ENCODE data around the gene ADGRL1. TPM values are rescaled to one million over a fixed set of nuclear protein-coding genes. Genes with fewer than 3 reads are reported as not detected.

The ADGRL1 gene
- total RNA-seq, 1 experiment from 2014 or later: 9.7 TPM

DNA sequence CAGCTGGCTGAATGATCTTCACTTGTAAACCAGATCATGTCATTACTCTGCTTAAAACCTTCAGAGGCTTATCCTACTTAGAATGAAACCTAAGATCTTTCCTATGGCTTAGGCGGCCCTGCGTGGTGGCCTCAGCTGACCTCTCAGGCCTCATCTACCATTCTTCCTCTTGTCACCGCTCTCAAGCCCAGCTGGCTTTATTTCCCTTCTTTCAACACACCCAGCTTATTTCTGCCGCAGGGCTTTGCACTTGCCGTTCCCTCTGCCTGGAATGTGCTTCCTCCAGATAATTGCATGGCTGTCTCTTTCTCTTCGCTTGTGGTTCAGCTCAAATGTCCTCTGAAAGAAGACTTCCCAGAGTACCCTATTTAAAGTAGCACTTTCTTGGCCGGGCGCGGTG, 66.0 kb downstream of the ADGRL1 start:
- no peak overlapping the region for H3K4me3 ChIP-seq
- H3K36me3 ChIP-seq: no peaks in the 10 kb centered on the region
- no peaks in the 10 kb centered on the region for H3K27me3 ChIP-seq
- DNase-seq: no peak
- H3K9me3 ChIP-seq: no peaks in the 10 kb centered on the region

DNA sequence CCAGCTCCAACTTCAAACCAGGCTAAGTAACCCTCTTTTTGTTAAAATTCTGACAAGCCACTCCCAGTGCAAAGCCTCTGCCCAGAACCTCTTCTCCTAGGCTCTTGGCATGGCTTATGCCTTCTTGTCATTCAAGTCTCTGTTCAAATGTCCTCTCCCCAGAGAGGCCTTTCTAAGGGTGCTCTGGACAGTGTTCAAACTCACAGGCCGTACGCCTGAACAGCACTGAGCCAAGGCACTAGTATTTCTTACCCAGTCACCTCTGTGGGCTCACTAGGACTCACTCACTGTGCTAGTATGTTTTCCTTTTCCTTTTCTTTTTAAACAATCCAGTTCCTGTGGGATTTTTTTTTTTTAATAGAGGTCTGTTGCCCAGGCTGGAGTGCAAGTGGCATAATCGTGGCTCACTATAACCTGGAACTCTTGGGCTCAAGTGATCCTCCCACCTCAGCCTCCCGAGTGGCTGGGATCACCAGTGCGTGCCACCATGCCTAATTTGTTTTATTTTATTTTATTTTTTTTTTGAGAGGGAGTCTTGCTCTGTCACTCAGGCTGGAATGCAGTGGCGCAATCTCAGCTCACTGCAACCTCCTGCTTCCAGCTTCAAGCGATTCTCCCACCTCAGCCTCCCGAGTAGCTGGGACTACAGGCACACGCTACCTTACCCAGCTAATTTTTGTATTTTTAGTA, 67.2 kb downstream of the ADGRL1 start:
- Histone ChIP-seq H3K9me3 (no peaks in the 10 kb centered on the region), H3K36me3 (peaks cover 8% of the 10 kb centered on the region), H3K27me3 (no peaks in the 10 kb centered on the region), H3K4me3 (no peak overlapping the region)
- no peak for DNase-seq

DNA sequence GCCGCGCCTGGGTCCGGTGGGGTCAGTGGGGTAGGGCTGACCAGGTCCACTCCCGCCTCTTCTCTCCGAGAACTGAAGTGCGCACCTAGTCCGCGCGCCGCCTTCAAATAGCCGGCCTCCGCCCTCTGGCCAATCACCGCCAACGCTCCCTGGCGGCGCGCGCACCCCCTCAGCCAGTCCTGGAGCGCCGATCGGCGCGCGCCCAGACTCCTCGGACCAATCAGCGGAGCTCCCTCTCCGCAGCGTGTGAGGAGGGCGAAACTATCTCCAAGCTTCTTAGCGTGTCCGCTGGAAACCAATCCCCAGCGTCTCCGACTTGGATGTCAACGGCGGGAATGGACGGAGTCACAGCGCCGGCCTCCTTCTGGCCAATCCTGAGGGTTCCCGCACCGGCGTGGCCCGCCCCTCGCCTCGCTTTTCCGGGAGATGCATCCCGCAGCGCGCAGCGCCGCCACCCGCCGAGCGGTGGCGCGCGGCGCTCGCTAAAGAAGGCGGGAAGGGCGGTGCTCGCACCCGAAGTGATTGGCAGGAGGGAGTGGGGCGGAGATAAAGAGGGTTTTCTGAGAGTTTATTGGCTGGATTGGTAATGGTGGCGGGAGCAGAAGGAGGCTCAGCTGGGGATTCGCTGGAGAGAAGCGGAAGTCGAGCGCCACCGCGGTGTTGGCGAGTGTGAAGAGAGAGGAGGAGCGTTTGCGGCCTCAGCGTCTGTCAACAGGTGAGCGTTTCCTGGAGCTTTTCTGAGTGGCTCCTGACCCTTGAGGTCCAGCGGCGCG, 69.3 kb downstream of the ADGRL1 start, which contains the start of gene ASF1B:
TSS of gene ASF1B (minus strand) at position 81 of the 773 bp plus-strand sequence. CDS start 133 bp downstream, outside the sequence.
- H3K27me3 ChIP-seq: no peaks in the 10 kb centered on the region
- DNase-seq: peak; percentile 100
- peaks cover 17% of the 10 kb centered on the region for H3K36me3 ChIP-seq
- no peaks in the 10 kb centered on the region for H3K9me3 ChIP-seq
- peak within 1 kb of the TSS; percentile 91 for H3K4me3 ChIP-seq

DNA sequence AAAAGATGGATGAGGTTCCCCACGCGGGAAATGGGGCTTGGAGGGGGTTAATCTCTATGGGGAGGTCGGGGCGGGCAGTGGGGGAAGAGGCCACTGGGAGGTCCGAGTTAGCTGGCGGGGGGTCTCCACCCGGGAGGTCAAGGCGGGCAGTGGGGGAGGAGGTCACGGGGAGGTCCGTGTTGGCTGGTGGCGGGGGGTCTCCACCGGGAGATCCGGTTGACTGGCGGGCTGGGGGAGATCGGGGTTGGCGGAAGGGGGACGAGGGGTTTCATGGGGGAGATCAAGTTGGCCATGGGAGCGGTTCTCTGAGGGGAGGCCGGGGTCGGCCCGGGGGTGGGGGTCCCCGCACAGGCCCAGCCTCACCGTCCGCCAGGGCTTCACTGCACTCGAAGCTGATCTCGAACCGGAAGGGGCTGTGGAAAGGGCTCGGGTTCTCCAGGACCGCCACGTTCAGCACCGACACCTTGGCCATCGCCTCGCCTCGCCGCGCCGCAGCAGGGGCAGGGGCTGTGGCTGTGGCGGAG, 69.9 kb downstream of the ADGRL1 start:
- Histone ChIP-seq H3K4me3 (peak overlapping the region; percentile 91), H3K9me3 (no peaks in the 10 kb centered on the region), H3K36me3 (peaks cover 17% of the 10 kb centered on the region), H3K27me3 (no peaks in the 10 kb centered on the region)
- no peak for DNase-seq

DNA sequence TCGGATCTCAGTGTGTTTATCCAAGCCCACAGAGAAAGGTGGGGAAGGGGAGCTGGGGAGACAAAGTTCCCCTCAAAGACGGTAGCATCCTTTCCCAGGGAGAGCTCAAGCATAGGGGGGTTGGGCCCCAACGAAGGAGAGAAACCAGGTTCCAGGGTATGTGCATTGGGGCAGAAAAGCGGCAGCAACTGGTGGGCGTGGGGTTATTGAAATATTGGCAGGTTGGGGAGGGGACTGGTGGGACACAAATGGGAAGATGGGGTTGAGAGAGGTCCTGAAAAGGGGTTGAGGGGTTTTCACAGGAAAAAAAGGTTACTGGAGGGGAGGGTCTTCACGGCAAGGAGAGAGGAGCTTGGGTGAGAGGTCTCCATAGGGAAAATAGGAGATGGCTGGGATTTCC, 70.6 kb downstream of the ADGRL1 start:
- Histone ChIP-seq H3K36me3 (peaks cover 17% of the 10 kb centered on the region), H3K4me3 (peak overlapping the region; percentile 91), H3K27me3 (no peaks in the 10 kb centered on the region), H3K9me3 (no peaks in the 10 kb centered on the region)
- no peak for DNase-seq

DNA sequence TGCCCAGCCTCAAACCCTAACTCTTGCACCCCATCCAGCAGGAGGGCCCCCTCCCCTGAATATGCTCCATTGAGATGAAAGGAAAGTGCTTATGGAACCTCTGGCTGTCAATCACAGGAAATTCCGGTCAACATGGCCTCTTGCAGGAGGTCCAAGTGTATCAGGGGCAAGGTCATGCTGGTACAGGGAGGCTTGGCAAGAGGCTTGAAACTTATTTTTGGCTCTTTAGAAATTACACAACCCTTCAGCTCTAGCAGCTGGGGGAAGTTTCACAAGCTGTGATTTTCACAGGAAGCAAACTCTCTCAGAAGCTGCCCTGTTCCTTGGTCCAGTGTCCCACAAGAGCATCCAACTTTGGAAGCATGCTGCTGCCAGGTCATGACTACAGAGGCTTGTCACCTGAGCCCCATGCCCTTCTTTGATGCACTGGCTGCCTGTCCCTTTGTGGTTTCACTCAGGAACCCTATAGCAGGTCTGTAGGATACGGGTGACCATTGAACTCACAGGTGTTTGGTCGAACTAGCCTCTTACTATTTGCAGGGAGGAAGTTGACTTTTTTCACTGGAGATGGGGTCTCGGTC, 78.0 kb downstream of the ADGRL1 start:
- Histone ChIP-seq H3K9me3 (no peaks in the 10 kb centered on the region), H3K27me3 (no peaks in the 10 kb centered on the region), H3K36me3 (peaks cover 43% of the 10 kb centered on the region), H3K4me3 (no peak overlapping the region)
- DNase-seq: no peak

DNA sequence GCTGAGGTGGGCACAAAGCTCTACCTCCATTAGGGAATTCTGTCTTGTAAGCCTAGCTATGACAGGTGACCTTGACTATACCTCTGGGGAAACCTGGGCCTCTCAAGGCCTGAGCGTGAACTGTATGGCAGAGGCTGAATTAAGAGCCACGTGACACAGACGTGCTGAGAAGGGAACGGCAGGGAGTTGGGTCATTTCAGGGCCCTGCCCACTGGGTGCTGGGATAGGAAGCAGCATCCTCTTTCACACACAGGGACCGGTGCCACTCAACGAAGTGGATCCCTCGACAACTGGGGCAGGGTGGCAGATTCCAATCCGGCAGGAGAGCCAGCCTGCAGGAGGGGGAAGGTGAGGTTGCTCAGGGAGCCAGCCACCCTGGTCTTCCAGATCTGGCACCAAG, 78.8 kb downstream of the ADGRL1 start:
- no peaks in the 10 kb centered on the region for H3K27me3 ChIP-seq
- DNase-seq: no peak
- no peaks in the 10 kb centered on the region for H3K9me3 ChIP-seq
- no peak overlapping the region for H3K4me3 ChIP-seq
- peaks cover 41% of the 10 kb centered on the region for H3K36me3 ChIP-seq

DNA sequence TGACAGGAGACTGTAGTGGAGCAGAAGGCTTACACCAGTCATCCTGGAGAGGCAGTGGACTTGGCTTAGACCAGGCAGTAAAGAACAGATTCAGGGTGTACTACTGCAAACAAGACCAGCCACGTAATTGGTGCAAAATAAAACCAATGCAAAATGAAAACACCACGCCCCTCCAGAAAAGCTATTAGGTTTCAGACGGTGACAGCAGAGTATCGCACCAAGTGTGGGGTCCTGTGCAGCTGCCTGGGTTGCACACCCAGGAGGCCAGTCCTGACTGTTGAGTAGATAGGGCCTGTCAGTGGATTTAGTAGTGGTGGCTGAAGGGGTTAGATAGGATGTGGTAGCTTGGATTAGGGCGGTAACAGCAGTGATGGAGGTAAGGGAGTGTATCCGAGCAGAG, 83.0 kb downstream of the ADGRL1 start:
- H3K9me3 ChIP-seq: no peaks in the 10 kb centered on the region
- peaks cover 32% of the 10 kb centered on the region for H3K36me3 ChIP-seq
- DNase-seq: no peak
- no peaks in the 10 kb centered on the region for H3K27me3 ChIP-seq
- H3K4me3 ChIP-seq: no peak overlapping the region

DNA sequence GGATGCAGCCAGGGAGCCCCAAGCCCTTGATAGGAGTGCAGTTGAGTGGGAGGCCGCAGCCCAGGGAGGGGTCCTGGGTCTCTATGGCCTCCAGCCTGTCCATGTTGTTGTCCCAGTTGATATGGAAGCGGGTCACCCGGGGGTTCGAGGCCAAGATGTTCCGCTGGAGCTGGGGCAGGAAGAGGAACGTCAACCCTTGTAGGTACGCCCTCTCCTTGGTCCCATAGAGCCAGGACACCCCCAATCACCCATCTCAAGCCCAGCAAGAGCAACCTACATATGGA, 85.5 kb downstream of the ADGRL1 start:
- no peak for DNase-seq
- H3K27me3 ChIP-seq: no peaks in the 10 kb centered on the region
- peaks cover 19% of the 10 kb centered on the region for H3K36me3 ChIP-seq
- no peaks in the 10 kb centered on the region for H3K9me3 ChIP-seq
- H3K4me3 ChIP-seq: no peak overlapping the region

DNA sequence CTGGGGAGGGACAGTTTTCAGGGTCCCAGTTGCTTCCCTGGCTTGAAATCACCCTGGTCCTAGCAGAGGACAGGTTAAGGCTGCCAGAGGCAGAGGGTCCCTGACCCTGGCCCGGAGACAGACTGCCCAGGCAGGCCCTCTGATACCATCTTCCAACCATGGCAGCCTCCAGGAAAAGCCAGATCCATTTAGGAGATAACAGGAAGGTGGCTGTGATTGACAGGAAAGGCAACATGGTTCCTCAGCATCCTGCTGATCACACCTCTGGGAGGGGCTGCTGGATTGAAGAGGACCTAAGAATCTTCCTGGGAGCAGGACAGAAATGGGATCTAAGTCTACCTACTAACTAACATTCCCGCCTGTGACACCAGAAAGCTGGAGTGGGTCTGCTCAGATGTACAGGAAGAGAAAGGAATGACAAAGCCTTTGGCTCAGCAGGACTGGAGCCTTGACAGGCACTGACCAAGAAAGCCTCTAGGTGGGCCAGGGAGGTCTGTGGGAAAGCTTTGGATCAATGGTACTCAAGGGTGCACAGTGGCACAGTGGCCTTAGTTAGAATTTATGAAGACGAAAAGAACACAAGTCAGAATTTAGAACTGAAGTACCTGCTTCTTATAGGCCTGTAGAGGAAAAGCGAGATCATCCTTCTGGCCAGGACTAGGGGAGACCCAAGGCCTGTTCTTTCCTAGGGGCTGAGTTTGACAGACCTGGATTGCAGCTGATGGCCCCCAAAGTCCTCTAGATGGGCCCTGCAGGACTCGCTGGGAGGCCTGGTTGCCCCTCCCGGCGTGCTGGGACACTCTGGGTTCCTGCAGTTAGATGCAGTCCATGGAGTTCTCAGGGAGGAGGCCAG, 86.1 kb downstream of the ADGRL1 start:
- DNase-seq: no peak
- Histone ChIP-seq H3K4me3 (no peak overlapping the region), H3K27me3 (no peaks in the 10 kb centered on the region), H3K36me3 (peaks cover 14% of the 10 kb centered on the region), H3K9me3 (no peaks in the 10 kb centered on the region)

DNA sequence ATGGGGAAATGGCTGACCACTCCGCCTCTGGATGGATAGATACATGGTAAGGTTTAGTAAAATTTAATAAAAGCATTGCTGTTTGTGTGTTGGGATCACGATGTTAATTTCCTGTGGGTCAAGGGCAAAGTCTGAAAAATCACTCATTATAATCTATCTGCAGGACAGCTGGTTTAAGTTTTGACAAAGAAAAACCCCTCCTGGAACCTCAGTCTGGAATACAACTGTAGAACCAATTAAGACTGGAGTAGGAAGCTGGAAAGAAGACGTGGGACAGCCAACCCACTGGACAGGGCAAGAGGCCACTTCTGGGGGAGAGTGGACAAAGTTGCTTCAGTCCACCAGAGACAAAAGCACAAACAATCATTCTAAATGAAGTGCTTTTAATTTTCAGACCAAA, 86.8 kb downstream of the ADGRL1 start:
- Histone ChIP-seq H3K27me3 (no peaks in the 10 kb centered on the region), H3K4me3 (no peak overlapping the region), H3K36me3 (peaks cover 9% of the 10 kb centered on the region), H3K9me3 (no peaks in the 10 kb centered on the region)
- DNase-seq: no peak

DNA sequence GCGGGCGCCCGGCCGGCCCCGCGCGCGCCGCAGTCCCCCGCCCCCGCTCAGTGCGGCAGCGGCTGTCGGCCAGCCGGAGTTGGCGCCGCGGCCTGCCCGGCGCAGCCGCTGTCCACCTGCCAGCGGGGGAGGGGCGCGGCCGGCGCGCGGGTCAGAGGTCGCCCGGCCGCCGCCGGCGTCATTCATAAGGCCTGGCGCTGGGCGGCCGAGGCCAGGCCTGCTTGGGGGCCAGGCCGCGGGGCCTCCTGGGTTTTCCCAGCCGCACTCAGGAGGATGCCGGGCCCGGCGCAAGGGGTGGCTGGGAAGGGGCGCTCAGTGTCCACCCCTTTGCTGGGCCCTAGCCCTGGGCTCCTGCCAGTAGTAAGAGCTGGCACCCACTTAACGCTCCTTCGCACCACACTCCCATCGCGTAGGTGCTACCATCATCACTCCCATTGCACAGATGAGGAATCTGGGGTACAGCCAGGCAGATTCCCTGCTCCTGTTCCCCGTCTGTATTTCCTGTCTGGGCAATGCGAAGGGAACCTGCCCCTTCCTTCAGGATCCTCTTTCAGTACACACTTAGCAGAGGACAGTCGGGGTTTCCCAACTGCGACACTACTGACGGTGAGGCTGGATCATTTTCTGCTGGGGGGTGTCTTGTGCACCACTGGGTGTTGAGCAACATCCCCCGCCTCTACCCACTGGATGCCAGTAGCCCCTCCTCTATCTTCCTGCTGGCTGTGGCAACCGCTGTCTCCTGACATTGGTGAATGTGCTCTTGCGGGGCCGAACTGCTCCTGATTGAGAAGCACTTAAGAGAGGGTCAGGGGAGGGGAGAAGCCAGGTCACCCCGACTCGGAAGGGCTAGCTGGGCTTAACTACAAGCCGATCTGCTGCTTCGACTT, 87.6 kb downstream of the ADGRL1 start:
- peaks cover 6% of the 10 kb centered on the region for H3K36me3 ChIP-seq
- H3K27me3 ChIP-seq: no peaks in the 10 kb centered on the region
- no peaks in the 10 kb centered on the region for H3K9me3 ChIP-seq
- peak overlapping the region; percentile 47 for H3K4me3 ChIP-seq
- DNase-seq: peak; percentile 41

DNA sequence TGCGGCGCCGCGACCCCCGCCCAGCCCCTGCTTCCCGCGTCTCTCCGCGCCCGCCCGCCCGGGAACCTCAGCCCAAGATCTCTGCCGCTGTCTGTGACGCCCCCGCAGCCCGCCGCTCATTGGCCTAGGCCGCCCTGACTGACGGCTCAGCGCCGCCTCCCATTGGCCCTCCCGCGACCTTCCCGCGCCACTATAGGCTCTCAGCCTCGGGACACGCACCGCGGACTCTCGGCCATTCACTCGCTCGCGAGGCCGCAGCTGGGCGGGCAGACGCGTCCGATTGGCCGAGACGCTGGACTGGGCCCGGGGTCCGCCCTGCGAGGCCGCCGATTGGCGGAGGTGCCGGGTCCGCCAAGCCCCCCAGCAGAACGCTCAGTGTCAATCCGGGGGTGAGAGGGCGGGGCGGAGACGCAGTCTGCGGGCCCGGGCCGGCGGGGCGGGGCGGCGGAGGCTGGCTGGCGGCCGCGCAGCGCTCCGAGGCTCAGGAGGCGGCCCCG, 88.3 kb downstream of the ADGRL1 start, which contains the start of gene PRKACA:
TSS of gene PRKACA (minus strand) at position 95 of the 497 bp plus-strand sequence. CDS start 215 bp downstream, outside the sequence.
- Histone ChIP-seq H3K9me3 (no peaks in the 10 kb centered on the region), H3K36me3 (peaks cover 6% of the 10 kb centered on the region), H3K4me3 (peak within 1 kb of the TSS; percentile 77), H3K27me3 (no peaks in the 10 kb centered on the region)
- DNase-seq: peak; percentile 100

DNA sequence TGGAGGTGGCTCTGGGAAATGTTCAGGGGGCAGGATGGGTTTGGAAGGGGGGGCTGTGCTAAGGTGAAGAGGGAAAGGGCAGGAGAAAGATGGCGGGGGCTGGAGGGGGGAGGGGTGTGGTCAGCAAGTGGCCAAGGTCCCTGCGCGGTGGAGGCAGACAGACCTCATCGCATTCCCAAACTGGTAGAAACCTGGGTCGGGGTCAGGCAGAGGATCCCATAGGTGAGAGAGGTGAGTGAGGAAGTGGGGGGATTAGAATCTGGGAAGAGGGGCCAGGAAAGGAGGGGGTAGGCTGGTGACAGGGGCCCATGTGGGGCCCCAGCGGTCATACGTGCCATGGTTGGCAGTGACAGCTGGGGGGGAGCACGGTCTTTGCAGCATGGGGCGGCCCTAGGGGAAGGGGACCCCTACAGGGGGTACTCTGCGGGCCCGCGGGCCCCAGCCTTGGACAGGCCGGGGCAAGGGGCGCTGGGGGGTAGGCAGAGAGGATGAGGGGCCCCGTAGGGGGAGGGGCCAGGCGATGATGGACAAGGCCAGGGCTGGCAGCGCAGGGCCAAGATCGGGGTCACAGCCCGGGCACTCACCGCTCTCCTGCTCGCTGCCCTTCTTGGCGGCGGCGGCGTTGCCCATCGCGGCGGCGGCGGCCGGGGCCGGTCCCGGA, 88.9 kb downstream of the ADGRL1 start:
- Histone ChIP-seq H3K9me3 (no peaks in the 10 kb centered on the region), H3K4me3 (peak overlapping the region; percentile 77), H3K36me3 (peaks cover 6% of the 10 kb centered on the region), H3K27me3 (no peaks in the 10 kb centered on the region)
- DNase-seq: no peak

DNA sequence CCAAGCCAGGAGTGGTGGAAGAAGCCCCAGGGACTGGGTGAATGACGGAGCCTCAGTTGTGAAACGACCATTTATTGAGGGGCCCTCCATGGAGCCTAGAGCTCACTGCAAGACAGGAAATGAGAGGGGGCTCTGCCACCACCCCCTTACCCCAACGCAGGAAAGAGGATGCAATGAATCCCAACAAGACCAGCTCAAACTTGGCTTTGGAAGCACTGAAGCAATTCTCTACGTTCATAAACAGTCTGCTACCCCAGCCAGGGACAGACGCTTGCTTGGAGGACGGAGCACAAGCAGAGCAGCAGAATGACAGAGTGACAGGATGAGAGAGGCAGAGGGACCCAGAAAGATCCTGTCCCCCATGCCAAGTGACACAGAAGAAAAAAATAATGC, 89.4 kb downstream of the ADGRL1 start:
- DNase-seq: no peak
- H3K27me3 ChIP-seq: no peaks in the 10 kb centered on the region
- peak overlapping the region; percentile 77 for H3K4me3 ChIP-seq
- peaks cover 6% of the 10 kb centered on the region for H3K36me3 ChIP-seq
- H3K9me3 ChIP-seq: no peaks in the 10 kb centered on the region

All from MG63 (cell line).